IMR-90 (cell line): ENCODE measurements around the gene PIK3CB.

Source experiments
- CEBPB ChIP-seq: IDR thresholded peaks from 2 replicates; pipeline ENCODE4 v1.6.1; 2012; ENCODE audit warnings: low read depth, low read length, improper control_type of control experiment
- CHD1 ChIP-seq: IDR thresholded peaks from 2 replicates; pipeline ENCODE4 v1.6.1; 2012; ENCODE audit warnings: low read depth, low read length, improper control_type of control experiment
- FOS ChIP-seq: fragments of 150-350 bp; IDR thresholded peaks from 2 replicates; pipeline ENCODE4 v1.6.1; 2016; ENCODE audit warnings: low read depth, low read length
- MAFK ChIP-seq: IDR thresholded peaks from 2 replicates; pipeline ENCODE4 v1.6.1; 2012; ENCODE audit warnings: low read depth, low read length, improper control_type of control experiment
- MAZ ChIP-seq: IDR thresholded peaks from 2 replicates; pipeline ENCODE4 v1.6.1; 2012; ENCODE audit warnings: low read depth, mild to moderate bottlenecking, low read length, improper control_type of control experiment, moderate library complexity, borderline replicate concordance
- MXI1 ChIP-seq: IDR thresholded peaks from 2 replicates; pipeline ENCODE4 v1.6.1; 2012; ENCODE audit warnings: low read depth, mild to moderate bottlenecking, low read length, moderate library complexity, borderline replicate concordance
- POLR2A ChIP-seq: IDR thresholded peaks from 2 replicates; pipeline ENCODE4 v1.6.1; 2012; ENCODE audit warnings: mild to moderate bottlenecking, low read depth, low read length
- RAD21 ChIP-seq: IDR thresholded peaks from 2 replicates; pipeline ENCODE4 v1.6.1; 2012; ENCODE audit warnings: low read length, improper control_type of control experiment
- RCOR1 ChIP-seq: IDR thresholded peaks from 2 replicates; pipeline ENCODE4 v1.6.1; 2012; ENCODE audit warnings: mild to moderate bottlenecking, low read length, improper control_type of control experiment; ENCODE audit not compliant: insufficient replicate concordance
- RFX5 ChIP-seq: IDR thresholded peaks from 2 replicates; pipeline ENCODE4 v1.8.0; 2012; ENCODE audit warnings: low read depth, mild to moderate bottlenecking, low read length, moderate library complexity
- SMC3 ChIP-seq: fragments of 150-350 bp; IDR thresholded peaks from 2 replicates; pipeline ENCODE4 v1.6.1; 2016; ENCODE audit warnings: low read depth, mild to moderate bottlenecking, antibody characterized with exemption, low read length, moderate library complexity
- USF2 ChIP-seq: fragments of 150-350 bp; IDR thresholded peaks from 2 replicates; pipeline ENCODE4 v1.6.1; 2017; ENCODE audit warnings: mild to moderate bottlenecking, antibody characterized with exemption, low read length, low read depth
- TF ChIP-seq, protein P1 (sequence below): conservative IDR thresholded peaks from 2 replicates; pipeline ENCODE4 v1.5.1; 2012; ENCODE audit warnings: mild to moderate bottlenecking, low read depth, low read length, improper control_type of control experiment

DNA sequence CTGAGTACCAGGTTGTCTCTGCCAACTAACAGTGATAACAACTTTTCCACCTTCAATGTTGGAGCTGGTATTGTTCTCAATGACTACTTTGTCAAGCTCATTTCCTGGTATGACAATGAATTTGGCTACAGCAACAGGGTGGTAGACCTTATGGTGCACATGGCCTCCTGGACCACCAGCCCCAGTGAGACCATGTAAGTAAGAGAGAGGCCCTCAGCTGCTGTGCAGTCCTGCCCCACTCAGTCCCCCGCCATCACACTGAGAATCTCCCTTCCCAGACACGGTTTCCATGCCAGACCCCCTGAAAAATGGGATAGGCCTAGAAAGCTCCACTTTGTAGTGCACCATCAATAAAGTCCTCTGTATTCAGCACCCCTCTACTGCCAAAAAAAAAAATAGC, 56.1 kb downstream of the PIK3CB start:
- TF ChIP-seq, protein P1, sequence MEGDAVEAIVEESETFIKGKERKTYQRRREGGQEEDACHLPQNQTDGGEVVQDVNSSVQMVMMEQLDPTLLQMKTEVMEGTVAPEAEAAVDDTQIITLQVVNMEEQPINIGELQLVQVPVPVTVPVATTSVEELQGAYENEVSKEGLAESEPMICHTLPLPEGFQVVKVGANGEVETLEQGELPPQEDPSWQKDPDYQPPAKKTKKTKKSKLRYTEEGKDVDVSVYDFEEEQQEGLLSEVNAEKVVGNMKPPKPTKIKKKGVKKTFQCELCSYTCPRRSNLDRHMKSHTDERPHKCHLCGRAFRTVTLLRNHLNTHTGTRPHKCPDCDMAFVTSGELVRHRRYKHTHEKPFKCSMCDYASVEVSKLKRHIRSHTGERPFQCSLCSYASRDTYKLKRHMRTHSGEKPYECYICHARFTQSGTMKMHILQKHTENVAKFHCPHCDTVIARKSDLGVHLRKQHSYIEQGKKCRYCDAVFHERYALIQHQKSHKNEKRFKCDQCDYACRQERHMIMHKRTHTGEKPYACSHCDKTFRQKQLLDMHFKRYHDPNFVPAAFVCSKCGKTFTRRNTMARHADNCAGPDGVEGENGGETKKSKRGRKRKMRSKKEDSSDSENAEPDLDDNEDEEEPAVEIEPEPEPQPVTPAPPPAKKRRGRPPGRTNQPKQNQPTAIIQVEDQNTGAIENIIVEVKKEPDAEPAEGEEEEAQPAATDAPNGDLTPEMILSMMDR = no peak
- TF ChIP-seq RAD21 = no peak
- no peak for TF ChIP-seq SMC3
- no peak for TF ChIP-seq POLR2A
- no peak for TF ChIP-seq MXI1
- no peak for TF ChIP-seq CEBPB
- TF ChIP-seq MAFK = no peak
- no peak for TF ChIP-seq USF2
- TF ChIP-seq RFX5 = no peak
- no peak for TF ChIP-seq CHD1
- no peak for TF ChIP-seq RCOR1
- no peak for TF ChIP-seq MAZ
- TF ChIP-seq FOS = no peak
